HG02759 (cell line): ENCODE measurements around the gene TOGARAM2.

ENCODE experiments used
- ATAC-seq: cut with Tn5 transposase; IDR thresholded peaks from one replicate; pipeline ENCODE4 v1.9.1; 2021; ENCODE audit warnings: mild to moderate bottlenecking, moderate library complexity; ENCODE audit not compliant: unreplicated experiment

The TOGARAM2 gene

DNA sequence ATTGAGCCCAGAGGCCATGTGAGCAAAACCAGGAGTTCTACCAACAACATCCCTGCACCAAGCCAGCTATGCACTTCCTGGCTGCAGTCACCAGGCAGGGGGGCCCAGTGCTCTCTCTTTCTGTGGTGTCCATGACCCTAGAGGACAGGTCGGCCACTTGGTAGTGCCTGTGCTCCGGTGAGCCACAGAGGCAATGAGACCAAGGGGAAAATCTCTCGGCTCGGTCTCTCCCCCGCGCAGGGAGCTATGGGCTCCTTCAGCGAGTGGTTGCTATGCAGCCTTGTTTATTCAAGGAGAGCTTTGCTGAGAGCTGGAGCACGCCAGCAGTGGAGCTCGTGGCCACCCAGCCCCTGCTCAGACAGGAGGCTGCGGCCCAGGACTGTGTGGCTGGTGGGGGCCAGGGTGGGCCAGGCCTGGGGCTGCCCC, at the start of gene TOGARAM2:
Gene TOGARAM2, plus strand, starts transcription at position 283 of the 426 bp plus-strand sequence. CDS start 13,537 bp downstream, outside the sequence.
- no peak for ATAC-seq

DNA sequence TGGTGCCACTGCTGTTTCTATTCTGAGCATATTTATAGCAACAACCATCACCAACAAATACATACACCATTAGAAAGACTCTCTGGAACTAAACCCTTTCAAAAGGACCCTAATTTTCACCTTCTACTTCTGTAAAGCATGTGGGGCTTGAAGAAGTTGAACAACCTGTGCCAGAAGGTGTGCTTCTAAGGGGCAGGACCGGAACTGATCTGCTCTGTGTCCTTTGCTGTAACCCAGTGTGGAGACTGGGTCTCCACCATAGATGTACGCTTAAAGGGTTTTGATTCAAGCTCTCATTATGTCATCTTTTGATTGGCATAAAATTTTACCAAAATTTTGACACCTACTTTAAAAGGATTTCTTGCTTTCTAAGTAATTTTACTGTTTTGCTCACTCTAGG, 46.3 kb upstream of the TOGARAM2 start:
- ATAC-seq = no peak

DNA sequence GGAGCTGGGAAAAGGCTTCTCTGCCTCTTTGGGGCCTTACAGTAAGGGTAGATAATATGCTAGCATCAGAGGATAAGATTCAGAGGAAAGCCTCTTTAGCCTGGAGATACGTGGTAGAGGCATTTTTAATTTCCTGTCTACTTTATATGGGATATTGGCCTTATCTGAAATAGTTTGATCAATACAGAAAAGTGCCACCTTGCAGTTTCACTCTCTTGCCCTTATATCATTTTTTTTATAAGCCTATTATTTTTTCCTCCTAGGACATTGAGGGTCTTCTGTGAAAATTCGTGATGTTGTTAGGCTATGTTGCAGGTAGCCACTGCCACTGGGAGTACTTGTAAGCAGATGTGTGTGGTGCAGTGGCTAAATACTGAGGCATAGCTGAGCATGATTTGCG, 40.1 kb upstream of the TOGARAM2 start:
- ATAC-seq = no peak

GRCh38 chr2:28944535-28945248, 36.4 kb upstream of the TOGARAM2 start:
- no peak for ATAC-seq

GRCh38 chr2:28948160-28948559, 32.9 kb upstream of the TOGARAM2 start:
- no peak for ATAC-seq

DNA sequence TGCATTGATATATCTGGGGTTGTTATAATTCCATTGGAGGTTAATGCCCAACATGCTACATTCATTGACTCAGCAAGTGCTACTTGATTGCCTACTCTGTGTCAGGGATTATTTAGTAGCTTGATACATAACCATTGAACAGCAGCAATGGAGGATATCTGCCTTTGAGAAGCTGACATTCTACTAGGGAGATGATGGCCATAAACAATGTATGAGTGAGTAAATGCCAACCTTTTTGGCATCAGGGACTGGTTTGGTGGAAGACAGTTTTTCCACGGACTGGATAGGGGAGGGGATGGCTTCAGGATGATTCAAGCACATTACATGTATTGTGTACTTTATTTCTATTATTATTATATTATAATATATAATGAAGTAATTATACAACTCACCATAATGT, 31.9 kb upstream of the TOGARAM2 start:
- no peak for ATAC-seq

- ATAC-seq = no peak
Observed at GRCh38 chr2:28949617-28950305, 31.3 kb upstream of the TOGARAM2 start.

- no peak for ATAC-seq
Observed at GRCh38 chr2:28950941-28951630, 30.0 kb upstream of the TOGARAM2 start.

- ATAC-seq = no peak
Observed at GRCh38 chr2:28951910-28952835, 28.9 kb upstream of the TOGARAM2 start.

- ATAC-seq = no peak
Observed at GRCh38 chr2:28952836-28953211, 28.3 kb upstream of the TOGARAM2 start.

DNA sequence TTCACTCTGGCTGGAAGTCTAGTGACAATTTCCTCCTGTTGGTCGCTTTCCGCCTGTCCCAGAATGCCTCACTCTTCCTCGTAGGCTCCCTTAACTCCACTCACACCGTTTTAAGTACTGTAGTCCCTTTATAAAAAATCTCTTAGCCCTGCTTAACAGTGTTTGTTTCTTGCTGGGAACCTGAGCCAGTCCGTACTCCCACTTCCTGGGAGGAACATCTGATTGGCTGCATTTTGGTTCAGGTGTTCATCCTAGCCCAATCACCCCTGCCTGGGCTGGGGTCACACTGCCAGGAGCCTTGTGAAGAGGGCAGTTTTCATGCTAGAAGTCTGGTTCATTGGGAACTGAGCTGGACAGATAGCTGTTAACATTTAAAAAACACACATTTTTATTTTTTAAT, 25.6 kb upstream of the TOGARAM2 start:
- no peak for ATAC-seq

DNA sequence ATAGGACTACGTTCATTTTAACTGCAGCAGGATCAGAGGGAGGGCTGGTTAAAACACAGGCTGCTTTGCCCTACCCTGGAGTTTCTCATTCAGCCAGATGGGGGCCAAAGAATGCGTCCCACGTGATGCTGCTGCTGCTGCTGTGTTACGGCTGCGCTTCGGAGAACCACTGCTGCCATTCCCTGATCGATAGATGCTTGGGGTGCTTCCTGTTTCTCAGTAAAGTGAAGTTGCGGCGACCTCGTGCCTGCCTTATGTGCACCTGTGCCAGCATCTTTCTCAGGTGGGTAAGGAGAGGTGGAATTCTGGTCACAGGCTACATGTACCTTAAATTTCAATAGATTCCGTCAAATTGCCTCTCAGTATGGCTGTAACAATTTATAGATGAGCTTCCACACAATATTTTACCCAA, 24.7 kb upstream of the TOGARAM2 start:
- ATAC-seq = no peak

GRCh38 chr2:28956890-28957289, 24.2 kb upstream of the TOGARAM2 start:
- no peak for ATAC-seq

DNA sequence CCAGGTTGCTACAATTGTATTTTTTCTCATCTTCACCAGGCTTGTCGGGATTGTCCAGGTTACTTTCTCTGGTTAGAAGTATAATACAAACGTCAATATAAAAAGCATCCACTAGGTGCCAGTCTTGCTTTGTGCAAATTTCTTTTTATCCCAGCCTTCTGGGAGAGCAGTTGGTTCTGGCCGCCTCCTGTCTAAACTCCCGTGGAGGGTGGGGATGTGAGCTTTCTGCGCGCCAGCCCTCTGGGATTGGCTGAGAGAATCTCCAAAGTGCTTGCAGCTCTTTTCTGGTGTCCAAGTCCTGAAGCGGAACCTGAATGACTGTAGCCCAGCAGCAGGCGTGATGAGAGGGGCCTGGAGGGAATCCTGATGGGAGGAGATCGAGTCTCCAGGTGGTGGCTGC, 22.4 kb upstream of the TOGARAM2 start:
- ATAC-seq = no peak

- no peak for ATAC-seq
Observed at GRCh38 chr2:28960401-28960800, 20.7 kb upstream of the TOGARAM2 start.

DNA sequence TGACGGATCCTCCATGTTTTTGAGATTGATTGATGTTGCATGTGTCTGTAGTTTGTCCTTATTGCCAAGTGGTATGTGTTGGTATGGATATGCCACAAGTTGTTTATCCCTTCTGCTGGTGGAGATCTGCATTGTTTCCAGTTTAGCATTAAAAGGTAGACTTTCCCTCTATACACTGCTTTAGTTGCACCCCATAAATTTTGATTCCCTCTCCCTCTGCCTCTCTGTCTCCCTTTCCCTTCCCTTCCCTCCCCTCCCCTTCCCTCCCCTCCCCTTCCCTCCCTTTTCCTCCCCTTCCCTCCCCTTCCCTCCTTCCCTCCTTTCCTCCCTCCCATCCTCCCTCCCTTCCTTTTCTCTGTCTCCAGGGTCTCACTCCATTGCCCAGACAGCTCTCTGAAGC, 18.6 kb upstream of the TOGARAM2 start:
- ATAC-seq = no peak

DNA sequence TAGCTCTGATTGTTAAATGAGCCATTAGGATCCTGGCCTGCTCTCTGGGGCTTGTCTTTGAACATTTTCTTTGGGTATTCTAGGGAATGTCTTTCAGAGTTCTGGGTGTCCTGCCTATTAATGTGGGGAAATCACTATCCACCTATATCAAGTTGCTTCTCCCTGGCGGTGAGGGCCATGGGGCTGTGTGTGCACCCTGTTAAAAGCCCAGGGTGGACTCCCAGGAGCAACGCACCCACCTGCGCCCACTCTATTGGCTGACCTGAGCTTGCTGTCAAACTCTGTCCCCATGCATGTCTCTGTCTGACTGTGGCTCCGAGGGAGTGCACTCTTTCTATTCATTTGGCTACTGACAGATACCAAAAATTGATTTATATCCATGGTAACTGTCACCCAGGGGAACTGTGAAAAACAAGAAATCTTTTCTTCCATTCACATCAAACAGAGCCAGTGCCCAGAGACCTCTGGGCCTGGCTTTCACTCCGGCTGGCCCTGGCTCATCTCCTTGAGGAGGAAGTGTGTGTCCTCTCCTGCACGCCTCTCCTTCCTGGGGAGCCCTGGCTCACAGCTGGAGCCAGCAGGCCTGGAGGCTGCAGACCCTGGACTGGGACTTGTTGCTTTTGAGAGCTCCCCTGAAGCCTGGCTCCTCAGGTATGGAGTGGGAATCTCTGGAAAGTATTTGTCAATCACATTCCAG, 10.5 kb upstream of the TOGARAM2 start:
- ATAC-seq = no peak

GRCh38 chr2:28972778-28973335, 8.2 kb upstream of the TOGARAM2 start:
- no peak for ATAC-seq

GRCh38 chr2:28974252-28974651, 6.8 kb upstream of the TOGARAM2 start:
- no peak for ATAC-seq

GRCh38 chr2:28975671-28976070, 5.4 kb upstream of the TOGARAM2 start:
- no peak for ATAC-seq
